Stromal cell of bone marrow (primary cell): ENCODE measurements around the gene NPY4R.
"Not testable (repeated sequence)": the region's sequence is repeated elsewhere in the genome, so short reads cannot be mapped to it uniquely, and the experiment has no call there.

Experiments used
- DNase-seq: peaks from one replicate; pipeline ENCODE4 v3.0.0-alpha.2; 2012; ENCODE audit warnings: low read depth

Gene NPY4R

DNA sequence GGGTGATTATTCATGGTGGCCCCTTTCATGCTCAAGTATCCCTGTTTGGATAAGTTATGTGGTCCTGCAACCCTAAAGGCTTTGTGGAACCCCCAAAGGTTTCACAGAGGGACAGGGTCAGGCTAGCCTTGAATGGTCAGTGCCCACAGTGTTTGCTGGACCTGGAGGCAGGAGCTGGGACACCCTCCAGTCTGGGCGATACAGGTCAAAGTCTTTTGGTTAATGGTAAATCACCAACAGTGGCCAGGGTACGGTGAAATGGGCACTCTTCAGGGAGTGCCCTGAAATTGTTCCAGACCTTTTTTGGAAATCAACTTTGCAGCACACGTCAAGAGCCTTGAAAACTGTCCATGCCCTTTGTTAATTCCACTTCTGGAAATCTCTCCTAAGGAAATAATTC lies 8.7 kb downstream of the NPY4R start:
- not testable (repeated sequence) for DNase-seq

DNA sequence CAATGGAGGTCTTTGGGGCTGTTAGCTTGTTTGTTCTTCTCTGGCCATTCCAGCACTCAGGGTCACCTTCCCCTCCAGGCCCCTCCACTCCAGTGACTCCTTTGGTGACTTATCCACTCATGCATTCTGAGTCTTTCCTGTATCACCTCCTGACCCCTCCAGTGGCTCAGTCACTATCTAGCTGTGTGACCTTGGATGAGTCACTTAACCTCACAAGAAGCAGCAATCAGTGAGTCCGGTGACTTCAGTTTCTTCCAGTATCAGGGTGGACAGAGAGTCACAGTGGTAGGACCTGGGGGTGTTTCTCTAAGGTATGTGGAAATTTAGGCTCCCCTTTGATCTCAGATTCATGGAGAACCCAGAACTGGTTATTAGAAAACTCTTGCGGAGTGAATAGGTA lies 9.8 kb downstream of the NPY4R start:
- DNase-seq, result not testable (repeated sequence)

DNA sequence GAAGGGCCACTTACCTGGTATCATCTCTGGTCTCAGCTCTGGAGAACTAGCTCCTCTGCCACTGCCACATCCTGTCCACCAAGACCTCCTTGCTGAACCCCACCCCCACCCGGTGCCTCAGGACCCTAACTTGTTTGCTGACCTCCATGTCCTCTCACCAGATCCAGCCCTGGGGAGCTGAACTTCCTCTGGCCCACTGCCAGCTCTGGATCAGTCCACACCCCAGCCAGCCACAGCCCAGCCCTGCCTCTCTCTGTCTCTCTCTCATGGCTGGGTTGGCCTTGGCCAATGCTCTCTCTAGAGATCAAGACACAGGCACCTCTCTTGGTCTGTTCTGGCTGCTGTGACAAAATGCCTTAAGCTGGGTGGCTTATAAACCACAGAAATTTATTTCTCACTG lies 14.4 kb downstream of the NPY4R start:
- DNase-seq, result not testable (repeated sequence)

DNA sequence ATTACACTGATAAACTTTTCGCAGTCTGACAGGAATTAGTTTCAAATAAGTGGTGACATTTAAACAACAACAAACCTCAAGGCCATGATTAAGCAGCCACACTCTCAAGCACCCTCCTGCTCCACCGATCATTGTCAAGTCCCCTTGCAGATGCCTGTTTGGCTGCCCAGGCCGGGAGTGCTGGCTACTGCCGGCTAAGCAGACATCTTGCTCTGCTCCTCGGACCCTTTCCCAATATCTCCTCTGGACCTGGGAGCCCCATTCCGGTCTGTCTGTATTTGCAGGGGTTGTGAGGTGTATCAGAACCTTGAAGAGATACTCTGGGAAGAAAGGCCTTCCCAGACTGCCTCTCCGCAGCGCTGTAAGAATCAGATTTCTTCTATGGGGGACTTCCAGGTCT lies 14.9 kb downstream of the NPY4R start:
- DNase-seq, result not testable (repeated sequence)

DNA sequence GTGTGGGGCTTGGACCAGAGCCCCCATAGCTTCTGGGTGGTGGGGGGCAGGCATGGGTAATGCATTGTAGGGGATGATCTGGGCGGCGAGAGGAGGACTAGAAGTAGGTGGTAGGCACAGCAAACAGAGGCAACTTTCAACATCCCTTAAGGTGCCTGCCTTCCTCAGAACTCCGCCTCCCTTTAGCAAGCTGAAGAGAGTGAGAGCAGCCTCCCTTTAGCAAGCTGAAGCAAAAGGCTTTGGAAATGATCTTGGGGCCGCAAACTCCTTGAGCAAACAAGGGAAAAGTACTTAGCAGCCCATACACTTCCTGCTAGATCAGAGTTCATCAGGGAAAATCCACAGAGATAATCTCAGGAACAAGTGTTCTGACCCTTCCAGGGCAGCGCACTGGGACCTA lies 18.3 kb downstream of the NPY4R start:
- not testable (repeated sequence) for DNase-seq

DNA sequence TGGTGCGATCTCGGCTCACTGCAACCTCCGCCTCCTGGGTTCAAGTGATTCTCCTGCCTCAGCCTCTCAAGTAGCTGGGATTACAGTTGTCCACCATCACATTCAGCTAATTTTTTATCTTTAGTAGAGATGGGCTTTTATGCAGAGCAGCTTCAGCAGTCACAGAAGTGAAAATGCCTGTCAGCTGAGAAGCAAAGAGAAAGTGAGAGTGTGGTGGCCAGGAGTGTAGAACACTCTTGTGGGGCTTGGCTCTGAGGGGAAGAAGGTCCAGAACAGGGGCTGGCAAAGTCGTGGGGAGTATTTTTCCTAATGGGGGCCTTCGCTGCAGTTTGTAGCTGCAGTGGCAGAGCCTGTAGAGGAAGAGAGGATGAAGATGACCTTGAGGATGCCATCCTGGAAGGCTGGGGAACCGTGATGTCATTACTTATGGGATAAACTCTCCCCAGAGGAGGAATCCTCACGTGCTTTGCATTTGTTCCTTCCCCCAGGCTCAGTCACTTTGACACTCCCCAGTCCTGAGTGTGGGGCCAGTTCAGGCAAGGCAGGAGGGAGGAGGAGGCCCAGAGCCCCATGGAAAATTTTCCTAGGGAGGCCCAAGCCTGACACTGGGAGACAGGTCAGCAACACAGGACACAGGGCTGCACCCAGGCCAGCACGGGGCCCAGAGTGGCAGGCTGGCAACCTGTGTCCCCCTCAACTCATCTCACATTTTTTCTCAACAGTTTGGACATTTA lies 20.2 kb downstream of the NPY4R start:
- not testable (repeated sequence) for DNase-seq

DNA sequence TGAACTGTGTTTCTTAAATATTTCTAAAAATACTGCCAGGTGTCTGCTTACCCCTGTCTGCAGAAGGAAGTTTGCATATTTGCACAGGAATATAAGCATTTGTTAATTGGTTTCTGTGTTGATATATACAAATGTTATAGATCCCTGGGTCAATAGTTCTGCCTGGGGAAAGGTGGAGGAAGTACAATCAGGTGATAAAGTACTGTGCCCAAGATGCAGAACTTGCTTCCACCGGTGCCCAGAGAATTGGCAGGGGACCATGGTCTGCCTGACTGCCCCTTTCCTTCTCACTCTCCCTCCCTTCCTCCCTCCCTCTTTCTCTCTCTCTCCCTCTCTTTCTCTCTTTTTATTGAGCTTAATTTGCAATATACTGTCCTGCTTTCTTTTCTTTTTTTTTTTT lies 22.3 kb downstream of the NPY4R start:
- not testable (repeated sequence) for DNase-seq

DNA sequence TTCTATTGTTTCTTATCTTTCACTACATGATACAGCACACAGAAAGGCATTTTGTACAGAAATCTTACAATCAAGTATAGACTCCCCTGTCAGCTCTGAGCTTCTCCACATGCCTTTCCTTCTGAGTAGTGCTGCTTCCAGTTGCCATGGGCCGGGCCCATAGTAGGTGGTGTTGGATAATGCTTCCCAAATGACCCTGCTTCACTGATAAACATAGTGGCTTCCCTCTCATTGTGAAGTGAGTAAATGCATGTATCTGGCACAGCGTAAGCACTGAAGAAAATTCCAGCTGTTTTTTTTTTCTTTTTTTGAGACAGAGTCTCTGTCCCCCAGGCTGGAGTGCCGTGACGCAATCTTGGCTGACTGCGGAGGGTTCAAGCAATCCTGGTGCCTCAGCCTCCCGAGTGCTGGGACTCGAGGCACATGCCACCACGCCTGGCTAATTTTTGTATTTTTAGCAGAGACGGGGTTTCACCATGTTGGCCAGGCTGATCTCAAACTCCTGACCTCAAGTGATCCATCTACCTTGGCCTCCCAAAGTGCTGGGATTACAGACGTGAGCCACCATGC lies 23.0 kb downstream of the NPY4R start:
- not testable (repeated sequence) for DNase-seq

DNA sequence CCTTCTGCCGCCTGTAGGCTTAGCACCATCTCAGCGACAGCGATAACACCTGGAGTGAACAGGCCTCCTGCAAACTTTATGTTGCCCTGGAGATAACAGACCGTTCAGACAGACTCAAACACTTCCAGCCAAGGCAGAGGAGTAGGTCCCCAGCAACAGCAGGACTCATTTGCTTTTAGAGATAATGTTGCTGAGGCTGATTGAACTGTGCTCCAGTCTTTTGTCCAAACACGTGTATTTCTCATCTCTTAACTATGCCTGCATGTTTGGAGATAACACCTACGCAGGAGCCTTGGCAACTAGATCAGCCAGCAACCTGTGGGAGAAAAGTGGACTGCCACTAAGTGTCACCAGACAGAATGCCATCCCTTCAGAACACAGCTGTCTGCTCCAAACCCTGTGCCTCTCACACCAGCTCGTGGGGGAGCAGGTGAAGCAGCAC lies 23.9 kb downstream of the NPY4R start:
- DNase-seq, result not testable (repeated sequence)

DNA sequence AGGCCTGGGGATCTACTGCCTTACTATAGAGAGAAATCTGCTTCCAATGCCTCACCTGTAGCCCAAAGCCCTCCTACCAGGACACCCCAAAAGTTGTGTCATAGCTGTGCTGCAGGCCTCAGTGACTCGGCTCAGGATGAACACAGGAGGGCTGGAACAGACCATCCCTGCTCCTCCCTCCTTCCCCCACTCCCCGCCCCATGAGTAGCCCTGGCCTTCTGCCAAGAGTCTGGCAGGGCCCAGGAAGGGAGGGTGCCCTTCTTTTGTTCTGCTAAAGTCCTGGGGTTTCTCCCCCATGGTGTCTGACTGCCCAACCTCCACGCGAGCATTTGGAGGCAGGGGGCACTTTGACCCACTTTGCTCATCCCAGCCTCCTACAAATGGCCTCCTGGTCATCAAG lies 24.8 kb downstream of the NPY4R start:
- not testable (repeated sequence) for DNase-seq

DNA sequence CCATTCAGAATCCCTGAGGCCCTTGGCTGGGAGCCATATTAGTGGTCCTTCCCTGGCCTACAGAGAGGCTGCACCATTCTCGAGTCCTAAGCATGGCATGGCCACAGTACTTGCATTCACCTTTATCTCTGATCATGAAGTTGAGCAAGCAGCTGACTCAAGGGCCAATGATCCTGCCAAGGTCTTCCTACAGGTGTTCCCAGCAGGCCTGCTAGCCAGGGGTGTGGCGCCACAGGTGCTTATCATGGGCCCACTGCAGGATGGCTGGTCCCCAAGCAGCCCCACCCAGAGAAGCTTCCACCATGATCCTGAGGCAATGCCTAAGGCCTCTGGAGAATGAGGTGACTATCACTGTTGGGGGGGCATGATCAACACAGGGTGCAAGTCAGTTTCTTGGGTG lies 42.2 kb downstream of the NPY4R start:
- not testable (repeated sequence) for DNase-seq

DNA sequence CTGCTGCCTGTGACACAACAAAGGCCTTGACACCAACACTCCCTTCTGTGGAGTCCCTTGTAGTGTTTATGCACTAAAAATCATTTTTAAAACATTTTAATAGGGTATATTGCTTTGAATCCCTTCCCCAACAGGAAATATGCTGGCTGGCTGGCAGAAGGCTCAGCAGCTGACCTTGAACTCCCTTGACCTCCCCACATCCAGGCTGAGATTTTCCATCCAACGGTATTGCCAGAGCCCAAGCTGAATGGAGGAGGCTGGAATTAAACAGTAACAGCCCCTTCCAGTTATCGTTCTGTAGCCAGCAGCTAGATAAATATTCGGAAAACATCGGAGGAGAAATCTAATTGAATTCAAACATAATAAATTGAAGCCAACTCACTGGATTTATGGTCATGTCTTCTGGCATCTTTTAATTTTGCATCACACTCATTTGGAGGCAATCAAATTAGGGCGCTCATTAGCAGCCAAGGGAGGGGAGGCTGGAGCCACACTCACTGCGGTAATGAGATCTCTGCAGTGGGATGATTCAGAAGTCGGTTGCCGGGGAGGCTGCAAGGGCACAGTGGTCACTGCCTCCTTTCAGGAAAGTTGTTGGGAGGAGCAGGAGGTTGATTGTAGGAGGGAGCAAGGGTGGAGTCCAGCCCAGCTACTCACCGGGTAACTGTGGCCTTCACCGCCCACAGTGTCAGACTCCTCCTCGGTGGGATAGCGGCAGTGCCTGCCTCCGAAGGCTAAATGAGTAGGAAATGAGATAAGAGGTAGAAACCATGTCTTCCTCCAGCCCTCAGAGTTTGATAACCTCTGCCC lies 46.0 kb downstream of the NPY4R start:
- DNase-seq, result not testable (repeated sequence)

DNA sequence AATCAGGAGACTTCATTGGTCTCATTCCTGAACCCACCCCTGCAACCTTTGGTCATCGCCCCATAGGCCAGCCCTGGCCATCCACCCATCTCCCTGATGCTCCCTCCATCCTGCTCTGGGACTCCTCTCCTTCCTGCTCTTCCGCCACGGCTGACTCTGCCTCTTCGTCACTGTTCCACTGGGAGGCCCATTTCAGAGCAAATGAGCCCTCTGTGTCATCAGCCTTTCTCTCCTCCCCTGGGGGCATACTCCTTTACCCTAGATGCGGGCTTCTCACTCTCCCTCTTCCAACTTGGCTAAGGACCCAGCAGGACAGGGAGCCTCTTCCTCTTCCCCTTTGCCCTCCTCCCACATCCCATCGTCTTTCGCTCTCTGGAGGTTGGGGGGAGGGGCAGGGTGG lies 47.5 kb downstream of the NPY4R start:
- DNase-seq, result not testable (repeated sequence)

DNA sequence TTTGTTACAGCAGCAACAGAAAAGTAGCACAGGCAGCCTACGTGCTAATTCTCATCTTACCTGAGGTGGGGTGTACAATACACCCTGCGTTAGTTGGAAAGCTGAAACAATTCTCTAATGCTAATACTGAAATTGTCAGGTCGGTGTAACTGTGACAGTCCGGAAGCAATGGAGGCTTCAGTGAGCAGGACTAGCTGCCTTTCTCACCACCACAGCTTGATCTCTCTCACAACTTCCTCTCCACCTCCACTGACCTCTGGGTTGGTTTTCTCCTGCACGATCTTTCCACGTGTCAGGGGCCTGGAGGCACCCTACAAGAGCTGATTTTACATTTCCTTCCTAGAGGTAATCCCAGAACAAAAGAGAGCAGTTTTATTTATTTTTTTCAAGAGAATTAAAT lies 50.5 kb downstream of the NPY4R start:
- not testable (repeated sequence) for DNase-seq

DNA sequence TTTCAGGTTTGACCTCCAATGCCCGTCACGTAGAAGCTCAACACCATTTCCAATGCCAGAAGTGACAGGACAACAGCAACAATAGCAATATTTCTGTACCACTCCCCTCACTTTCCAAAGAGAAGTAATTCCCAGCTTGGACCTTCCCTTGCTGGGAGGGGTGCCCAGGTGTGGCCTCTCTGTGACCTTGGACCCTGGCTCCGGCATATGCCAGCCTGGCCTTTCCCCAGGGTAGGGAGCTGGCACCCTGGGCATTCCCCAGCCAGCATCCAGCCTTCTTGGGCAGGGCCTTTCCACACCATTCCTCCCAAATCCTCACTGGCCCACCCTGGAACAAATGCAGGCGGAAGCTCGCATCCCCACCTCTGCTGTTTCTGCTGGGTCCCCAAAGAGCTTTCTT lies 53.1 kb downstream of the NPY4R start:
- not testable (repeated sequence) for DNase-seq

DNA sequence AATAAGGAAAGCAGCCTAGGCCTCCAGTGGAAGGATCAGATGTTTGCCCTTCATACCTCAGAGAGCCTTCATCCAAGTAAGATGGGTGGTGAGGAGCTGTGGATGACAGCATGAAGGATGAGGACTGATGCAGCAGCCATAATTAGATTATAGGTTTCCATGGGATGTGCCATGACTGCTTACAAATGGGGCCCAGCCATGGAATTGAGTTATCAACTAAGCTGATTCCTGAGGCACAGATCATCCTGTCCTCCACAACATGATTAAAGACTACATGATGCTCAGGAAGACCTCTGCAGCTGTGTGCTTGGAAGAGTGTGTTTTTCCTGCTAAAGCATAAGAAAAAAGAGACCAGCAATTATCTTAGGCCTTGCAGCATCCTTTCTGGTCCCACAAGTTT lies 54.6 kb downstream of the NPY4R start:
- not testable (repeated sequence) for DNase-seq
